ENCODE measurements around the gene RGMA. TPM values are rescaled to one million over a fixed set of nuclear protein-coding genes. Genes with fewer than 3 reads are reported as not detected.

RGMA gene
- total and polyA plus RNA-seq, 2 experiments from 2014 or later, result 34.2 to 36.5 TPM

GRCh38 chr15:93005133-93005532 is 83.9 kb downstream of the RGMA start:
- Mint-ChIP-seq H3K36me3 (ENCODE audit: low read depth) (peaks cover 89% of the 10 kb centered on the region), H3K9me3 (no peaks in the 10 kb centered on the region), H3K4me3 (no peak overlapping the region), H3K4me1 (no peaks in the 10 kb centered on the region), H3K27me3 (ENCODE audit: insufficient read depth, low read depth, poor library complexity) (peaks cover 1% of the 10 kb centered on the region), H3K27ac (no peak overlapping the region)
- no peaks in the 10 kb centered on the region for H3K9me2 ChIP-seq (ENCODE audit: insufficient read depth)
- no peaks in the 10 kb centered on the region for H3K27me3 ChIP-seq (ENCODE audit: insufficient read depth)
- TF ChIP-seq POLR2AphosphoS5 (IDR thresholded peaks at IDR 0.05; ENCODE audit: low read depth) (no peak), CTCF (conservative IDR thresholded peaks at IDR 0.05; ENCODE audit: low read depth in 2 of 2) (no peak), ZNF462 (CRISPR knock-in tag; IDR thresholded peaks at IDR 0.05) (no peak), EZH2phosphoT487 (IDR thresholded peaks at IDR 0.05; ENCODE audit: unreplicated experiment) (no peak), CREB1 (CRISPR knock-in tag; IDR thresholded peaks at IDR 0.05; ENCODE audit: low read depth) (no peak), STAT1 (IDR thresholded peaks at IDR 0.05; ENCODE audit: unreplicated experiment) (no peak), REST (IDR thresholded peaks at IDR 0.05; ENCODE audit: unreplicated experiment) (no peak), JUNB (IDR thresholded peaks at IDR 0.05; ENCODE audit: unreplicated experiment) (no peak), ZNF331 (CRISPR knock-in tag; IDR thresholded peaks at IDR 0.05; ENCODE audit: low read depth) (no peak), ZNF114 (CRISPR knock-in tag; IDR thresholded peaks at IDR 0.05) (no peak), NANOG (IDR thresholded peaks at IDR 0.05; ENCODE audit: borderline replicate concordance) (no peak), EZH2 (IDR thresholded peaks at IDR 0.05; ENCODE audit: low read depth, unreplicated experiment) (no peak), ETS1 (IDR thresholded peaks at IDR 0.05) (no peak)
- no peak for DNase-seq (ENCODE audit: low spot score)
- H3K79me2 ChIP-seq (replicated peaks; ENCODE audit: insufficient read depth), result no peaks in the 10 kb centered on the region
- peaks cover 78% of the 10 kb centered on the region for H3K36me3 ChIP-seq (ENCODE audit: insufficient read depth)
- H3F3A ChIP-seq (replicated peaks; ENCODE audit: low read depth), result no peaks in the 10 kb centered on the region
- no peak overlapping the region for H3K4me2 ChIP-seq
- ATAC-seq, result no peak
- H3K4me3 ChIP-seq, result no peak overlapping the region
- H4K20me1 ChIP-seq (replicated peaks; ENCODE audit: insufficient read depth), result peaks cover 9% of the 10 kb centered on the region; the same call in 1 of the 2 replicates
- no peak overlapping the region for H3K27ac ChIP-seq (ENCODE audit: low read depth)
- H2AFZ ChIP-seq, result no peak overlapping the region
- no peaks in the 10 kb centered on the region for H3K4me1 ChIP-seq (ENCODE audit: insufficient read depth)

All from GM23338 (cell line).